HepG2 (cell line): ENCODE measurements around the gene EFCAB8. TPM values are rescaled to one million over a fixed set of nuclear protein-coding genes. Genes with fewer than 3 reads are reported as not detected.

ENCODE experiments used
- HINFP ChIP-seq: sonication (generic); formaldehyde crosslinking; IDR thresholded peaks from 2 replicates; pipeline ENCODE4 v1.4.0; 2020; ENCODE audit warnings: low read depth, mild to moderate bottlenecking, missing genetic modification reagents
- HNF4A ChIP-seq: sonication (generic); formaldehyde crosslinking; IDR thresholded peaks from 2 replicates; pipeline ENCODE4 v1.4.0; 2020; ENCODE audit warnings: missing genetic modification reagents
- JUN ChIP-seq: sonication (generic); formaldehyde crosslinking; IDR thresholded peaks from 2 replicates; pipeline ENCODE4 v1.4.0; 2020; ENCODE audit warnings: mild to moderate bottlenecking, missing genetic modification reagents
- KDM5B ChIP-seq: sonication (generic); formaldehyde crosslinking; IDR thresholded peaks from 2 replicates; pipeline ENCODE4 v1.4.0; 2020; ENCODE audit warnings: missing genetic modification reagents, mild to moderate bottlenecking, borderline replicate concordance
- MBD4 ChIP-seq: IDR thresholded peaks from 2 replicates; pipeline ENCODE4 v1.6.1; 2012; ENCODE audit warnings: low read length, inconsistent platforms, borderline replicate concordance
- MTF2 ChIP-seq: sonication (generic); formaldehyde crosslinking; IDR thresholded peaks from 2 replicates; pipeline ENCODE4 v1.5.0; 2020; ENCODE audit warnings: missing genetic modification reagents, borderline replicate concordance
- RAD51 ChIP-seq: fragments of 450-650 bp; IDR thresholded peaks from 2 replicates; pipeline ENCODE4 v1.6.1; 2016; ENCODE audit warnings: borderline replicate concordance
- RNF2 ChIP-seq: fragments of 450-650 bp; conservative IDR thresholded peaks from 2 replicates; pipeline ENCODE4 v1.6.1; 2016; ENCODE audit warnings: low read depth
- SKIL ChIP-seq: sonication (generic); formaldehyde crosslinking; IDR thresholded peaks from 2 replicates; pipeline ENCODE4 v1.8.0; 2022; ENCODE audit warnings: missing genetic modification reagents, mild to moderate bottlenecking, moderate library complexity, borderline replicate concordance
- SMARCC2 ChIP-seq: fragments of 450-650 bp; IDR thresholded peaks from 2 replicates; pipeline ENCODE4 v1.6.1; 2017; ENCODE audit warnings: antibody characterized with exemption, mild to moderate bottlenecking
- TERF1 ChIP-seq: sonication (generic); formaldehyde crosslinking; IDR thresholded peaks from 2 replicates; pipeline ENCODE4 v1.8.0; 2022; ENCODE audit warnings: mild to moderate bottlenecking, missing genetic modification reagents, moderate library complexity
- THAP9 ChIP-seq: sonication (generic); formaldehyde crosslinking; IDR thresholded peaks from 2 replicates; pipeline ENCODE4; 2020; ENCODE audit warnings: missing genetic modification reagents, mild to moderate bottlenecking, borderline replicate concordance
- ZBTB34 ChIP-seq: sonication (generic); formaldehyde crosslinking; IDR thresholded peaks from 2 replicates; pipeline ENCODE4 v1.8.0; 2022; ENCODE audit warnings: mild to moderate bottlenecking, missing genetic modification reagents
- ZC3H4 ChIP-seq: sonication (generic); formaldehyde crosslinking; IDR thresholded peaks from 2 replicates; pipeline ENCODE4 v1.4.0; 2020; ENCODE audit warnings: missing genetic modification reagents, borderline replicate concordance
- ZFY ChIP-seq: sonication (generic); formaldehyde crosslinking; IDR thresholded peaks from 2 replicates; pipeline ENCODE4 v1.4.0; 2020; ENCODE audit warnings: missing genetic modification reagents
- ZIK1 ChIP-seq: sonication (generic); formaldehyde crosslinking; IDR thresholded peaks from 2 replicates; pipeline ENCODE4 v1.5.0; 2020; ENCODE audit warnings: mild to moderate bottlenecking, low read depth, missing genetic modification reagents, borderline replicate concordance
- ZNF17 ChIP-seq: sonication (generic); formaldehyde crosslinking; IDR thresholded peaks from 2 replicates; pipeline ENCODE4 v1.5.0; 2020; ENCODE audit warnings: mild to moderate bottlenecking, missing genetic modification reagents
- ZNF33B ChIP-seq: sonication (generic); formaldehyde crosslinking; IDR thresholded peaks from 2 replicates; pipeline ENCODE4 v1.5.1; 2020; ENCODE audit warnings: mild to moderate bottlenecking, missing genetic modification reagents
- polyA plus RNA-seq, 8 experiments: library from polyadenylated mRNA; depleted of rRNA in 3 of 8; stranded (reverse) in 7 of 8; unstranded in 1 of 8; fragments of >200 nt; fragmentation: Illumina TruSeq in 4 of 8; extraction: Trizol in 4 of 8; gene quantifications; 2 replicates each; pipeline versions ENCODE4 v1.2.1 to v1.2.3, GENCODE V29; 2011 to 2016; ENCODE audit warnings: low read depth in 4 of 8, missing spikeins in 1 of 8, mixed read lengths in 1 of 8; ENCODE audit not compliant: insufficient read depth in 1 of 8
- total RNA-seq, 5 experiments: library from RNA; depleted of rRNA; stranded (reverse); fragments of >200 nt; fragmentation: Illumina TruSeq; extraction: Trizol; gene quantifications; 2 replicates each; pipeline ENCODE4 v1.2.3, GENCODE V29; 2016; ENCODE audit warnings: low read depth in 1 of 5

EFCAB8 gene
- total and polyA plus RNA-seq, 2 of the 13 experiments (the other 11 are each of a cell fraction or from before 2014, with no cell fraction given): 0.15 to 0.22 TPM

GRCh38 chr20:33010674-33011449 lies 152.1 kb downstream of the EFCAB8 start (continued):
- TF ChIP-seq HINFP (CRISPR knock-in tag) (no peak), THAP9 (peak; percentile 17; the same call in 1 of the 2 replicates), ZIK1 (CRISPR knock-in tag) (0 out of 2 replicates have a peak, but pooled peaks have one; percentile 44), MTF2 (no peak), HNF4A (CRISPR knock-in tag) (no peak), ZFY (CRISPR knock-in tag) (peak; percentile 37; the same call in 1 of the 2 replicates), ZBTB34 (CRISPR knock-in tag) (no peak), ZC3H4 (peak; percentile 9; the same call in 1 of the 2 replicates), RAD51 (no peak), SMARCC2 (no peak), TERF1 (CRISPR knock-in tag) (no peak), SKIL (CRISPR knock-in tag) (no peak), MBD4 (no peak), RNF2 (no peak), ZNF33B (CRISPR knock-in tag) (no peak), ZNF17 (CRISPR knock-in tag) (no peak), KDM5B (CRISPR knock-in tag) (no peak), JUN (CRISPR knock-in tag) (no peak)
